Activated T-cell treated with anti-CD3 and anti-CD28 coated beads for 1 hour (primary cell): ENCODE measurements around the gene DCHS1.
A peak's percentile ranks its signal among the peaks of the same experiment; 100 is the strongest.

ENCODE experiments used
- DNase-seq: peaks from one replicate; pipeline ENCODE4 v3.0.0-alpha.2; 2020; ENCODE audit warnings: low read depth

Gene DCHS1

DNA sequence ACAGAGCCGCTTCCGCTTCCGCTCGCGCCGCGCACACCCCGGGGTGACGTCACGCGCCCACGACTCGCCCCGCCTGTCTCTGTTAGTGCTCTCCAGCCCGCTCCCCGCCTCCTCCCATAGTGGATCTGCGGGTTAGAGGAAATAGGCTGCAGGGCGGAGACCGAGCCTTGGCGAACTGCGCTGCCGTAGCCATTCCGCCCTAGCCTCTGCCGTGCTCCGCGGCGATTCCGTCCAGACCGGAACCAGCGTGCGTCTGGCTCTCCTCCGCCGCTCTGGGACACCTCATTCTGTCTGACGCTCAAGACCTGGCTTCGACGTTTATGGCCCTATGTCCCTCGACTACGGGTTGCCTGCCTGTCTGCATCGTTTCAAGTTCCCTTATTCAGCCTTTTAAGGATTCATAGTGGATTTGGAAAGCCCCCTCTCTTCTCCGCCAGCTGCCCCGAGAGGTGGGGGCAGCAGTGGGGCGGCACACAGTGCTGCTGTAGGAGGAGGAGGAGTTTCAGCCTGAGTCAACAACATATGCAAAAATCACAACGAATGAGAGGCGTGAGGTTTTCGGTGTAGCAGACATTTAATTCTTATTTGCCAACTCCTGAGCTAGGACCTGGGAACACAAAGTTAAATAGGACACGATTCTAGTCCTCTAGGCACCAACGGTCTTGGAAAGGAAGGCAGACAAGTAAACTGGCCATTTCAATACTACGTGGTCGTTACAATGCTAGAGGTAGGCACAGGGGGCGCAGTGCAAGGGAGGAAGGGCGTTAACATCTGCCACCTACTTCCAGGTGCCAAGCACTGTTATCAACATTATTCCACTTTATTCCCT, 43.2 kb downstream of the DCHS1 start, which contains the start of gene TAF10:
TSS of gene TAF10 (minus strand) at position 4 of the 829 bp plus-strand sequence. CDS start 27 bp downstream, outside the sequence.
- peak; percentile 94 for DNase-seq

DNA sequence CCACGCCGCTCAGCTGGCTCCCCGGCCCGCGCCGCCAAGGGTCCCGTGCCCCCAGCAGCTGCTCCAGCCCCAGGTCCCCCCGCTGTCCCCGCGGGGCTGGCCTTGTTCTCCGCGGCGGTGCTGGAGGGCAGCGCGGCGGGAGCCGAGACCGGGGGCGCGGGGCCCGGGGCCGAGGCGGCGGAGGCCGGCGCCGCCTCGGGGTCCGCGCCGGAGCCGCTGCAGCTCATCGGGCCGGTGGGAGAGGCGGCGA, 43.7 kb downstream of the DCHS1 start:
- no peak for DNase-seq

DNA sequence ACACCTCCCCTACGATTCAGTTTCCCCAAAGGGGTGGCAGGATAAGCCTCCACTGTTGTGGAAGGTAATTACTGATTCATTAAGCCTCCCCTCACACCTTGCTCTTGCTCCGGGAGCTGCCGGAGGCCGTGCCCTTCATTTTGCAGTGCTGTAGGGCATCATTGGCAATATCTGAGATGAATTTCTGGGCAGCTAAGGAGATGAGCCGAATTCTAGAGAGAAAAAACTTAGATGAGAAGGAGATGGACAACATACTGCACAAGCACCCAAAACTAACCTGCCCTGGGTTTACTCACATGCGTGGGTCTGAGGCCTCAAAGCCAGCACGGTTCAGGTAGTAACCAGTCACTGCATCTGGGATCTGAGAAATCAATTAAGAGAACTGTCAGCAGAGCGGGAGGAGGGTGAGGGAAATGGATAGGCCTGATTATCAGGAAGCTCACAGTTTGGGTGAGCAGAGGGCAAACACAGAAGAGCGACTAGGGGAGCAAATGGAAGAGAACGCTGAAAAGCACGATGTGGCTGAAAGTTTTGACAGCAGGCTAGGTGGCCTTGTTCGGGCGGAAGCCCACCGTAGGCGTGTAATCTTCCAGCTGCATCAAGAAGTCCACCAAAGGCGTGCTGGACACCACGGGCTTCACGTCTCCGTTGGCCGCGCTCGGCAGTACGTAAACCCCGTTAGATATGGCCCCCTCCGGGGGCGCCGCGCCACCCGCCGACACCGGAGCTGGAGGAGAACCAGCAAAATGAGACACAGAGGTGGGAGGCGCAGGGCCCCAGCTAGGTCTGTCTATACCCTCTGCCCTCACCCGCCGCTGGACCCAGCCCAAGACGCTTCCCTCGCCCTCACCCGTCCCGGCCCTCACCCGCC, 44.3 kb downstream of the DCHS1 start:
- DNase-seq: peak; percentile 36

DNA sequence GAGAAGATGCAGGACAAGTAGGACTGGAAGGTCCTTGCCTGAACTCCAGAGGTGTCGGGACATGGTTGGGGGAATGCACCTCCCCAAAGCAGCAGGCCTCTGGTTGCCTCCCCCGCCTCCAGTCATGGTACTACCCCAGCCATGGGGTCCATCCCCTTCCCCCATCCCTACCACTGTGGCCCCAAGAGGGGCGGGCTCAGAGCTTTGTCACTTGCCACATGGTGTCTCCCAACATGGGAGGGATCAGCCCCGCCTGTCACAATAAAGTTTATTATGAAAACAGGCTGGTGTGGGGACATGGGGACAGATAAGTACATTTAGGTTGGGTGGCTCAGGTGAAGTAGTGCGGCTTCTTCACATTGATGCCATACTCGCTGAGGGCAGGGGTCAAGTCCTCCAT, 45.0 kb downstream of the DCHS1 start:
- no peak for DNase-seq

DNA sequence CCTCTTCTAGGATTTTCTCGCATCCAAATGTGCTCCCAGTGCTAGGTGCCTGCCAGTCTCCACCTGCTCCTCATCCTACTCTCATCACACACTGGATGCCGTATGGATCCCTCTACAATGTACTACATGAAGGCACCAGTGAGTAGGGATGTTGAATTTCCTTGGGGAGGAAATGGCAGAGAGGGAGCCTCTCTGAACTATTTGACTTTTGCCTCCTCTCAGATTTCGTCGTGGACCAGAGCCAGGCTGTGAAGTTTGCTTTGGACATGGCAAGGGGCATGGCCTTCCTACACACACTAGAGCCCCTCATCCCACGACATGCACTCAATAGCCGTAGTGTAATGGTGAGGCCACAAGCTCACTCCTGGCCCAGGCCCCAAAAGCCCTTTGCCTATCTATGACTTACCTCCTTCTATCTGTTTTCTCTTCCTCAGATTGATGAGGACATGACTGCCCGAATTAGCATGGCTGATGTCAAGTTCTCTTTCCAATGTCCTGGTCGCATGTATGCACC, 46.0 kb downstream of the DCHS1 start:
- DNase-seq: no peak

DNA sequence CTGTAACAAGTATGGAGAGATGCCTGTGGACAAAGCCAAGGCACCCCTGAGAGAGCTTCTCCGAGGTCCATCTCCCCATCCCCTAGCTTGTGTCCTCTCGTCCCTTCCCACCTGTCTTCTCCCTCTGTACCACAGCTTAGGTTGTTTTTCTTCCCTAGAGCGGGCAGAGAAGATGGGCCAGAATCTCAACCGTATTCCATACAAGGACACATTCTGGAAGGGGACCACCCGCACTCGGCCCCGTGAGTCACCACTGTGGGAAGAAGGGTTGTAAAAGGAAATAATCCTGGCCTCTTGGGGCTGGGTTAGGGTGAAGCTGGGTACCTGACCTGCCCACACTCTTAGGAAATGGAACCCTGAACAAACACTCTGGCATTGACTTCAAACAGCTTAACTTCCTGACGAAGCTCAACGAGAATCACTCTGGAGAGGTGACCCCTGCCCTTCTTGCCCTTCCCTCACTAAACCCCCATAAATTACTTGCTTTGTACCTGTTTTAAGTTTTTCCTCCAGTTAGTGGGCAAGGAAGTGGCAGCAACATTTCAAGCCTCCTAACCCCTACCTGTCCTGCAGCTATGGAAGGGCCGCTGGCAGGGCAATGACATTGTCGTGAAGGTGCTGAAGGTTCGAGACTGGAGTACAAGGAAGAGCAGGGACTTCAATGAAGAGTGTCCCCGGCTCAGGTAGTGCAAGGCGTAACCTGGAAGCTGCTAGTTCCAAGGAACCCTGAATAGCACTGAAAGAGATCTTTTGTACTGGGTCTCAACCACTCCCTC, 46.7 kb downstream of the DCHS1 start:
- no peak for DNase-seq

DNA sequence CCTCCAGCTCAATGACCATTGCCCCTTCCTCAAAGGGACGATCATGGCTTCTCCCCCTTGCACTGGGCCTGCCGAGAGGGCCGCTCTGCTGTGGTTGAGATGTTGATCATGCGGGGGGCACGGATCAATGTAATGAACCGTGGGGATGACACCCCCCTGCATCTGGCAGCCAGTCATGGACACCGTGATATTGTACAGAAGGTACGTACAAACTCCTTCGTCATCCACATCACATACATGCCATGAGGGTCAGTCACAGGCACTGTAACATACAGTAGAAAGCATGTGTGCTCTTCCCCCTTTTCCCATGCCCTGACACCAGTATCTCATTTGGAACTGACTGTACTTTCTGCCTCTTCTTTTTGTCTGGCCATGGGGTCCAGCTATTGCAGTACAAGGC, 47.6 kb downstream of the DCHS1 start:
- no peak for DNase-seq

DNA sequence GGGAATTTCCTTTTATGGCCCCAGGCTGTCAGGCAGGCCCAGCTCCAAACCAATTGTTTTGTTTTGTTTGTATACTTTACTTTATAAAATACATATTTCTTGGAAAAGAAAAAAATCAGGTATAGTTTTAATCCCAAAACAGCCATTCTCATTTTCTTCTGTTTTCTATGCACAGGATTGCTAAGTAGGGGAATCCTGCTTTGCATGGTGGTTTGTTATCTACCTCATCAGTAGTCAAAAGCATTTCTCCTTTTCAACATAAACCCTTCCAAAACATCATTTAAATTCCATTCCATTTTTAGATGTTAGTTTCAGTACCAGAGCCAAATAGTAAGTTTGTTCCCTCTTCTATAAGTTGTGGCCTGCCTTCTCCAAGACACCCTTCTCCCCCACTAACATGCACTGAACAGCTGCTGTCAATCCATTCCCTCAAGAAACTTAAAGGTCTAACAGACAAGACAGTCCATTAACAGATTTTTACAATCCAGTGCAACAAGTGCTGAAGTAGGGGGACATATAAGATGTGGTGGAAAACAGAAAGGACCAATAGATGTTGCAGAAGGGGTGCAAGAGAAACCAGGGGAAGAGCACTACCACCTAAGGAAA, 48.3 kb downstream of the DCHS1 start:
- no peak for DNase-seq

DNA sequence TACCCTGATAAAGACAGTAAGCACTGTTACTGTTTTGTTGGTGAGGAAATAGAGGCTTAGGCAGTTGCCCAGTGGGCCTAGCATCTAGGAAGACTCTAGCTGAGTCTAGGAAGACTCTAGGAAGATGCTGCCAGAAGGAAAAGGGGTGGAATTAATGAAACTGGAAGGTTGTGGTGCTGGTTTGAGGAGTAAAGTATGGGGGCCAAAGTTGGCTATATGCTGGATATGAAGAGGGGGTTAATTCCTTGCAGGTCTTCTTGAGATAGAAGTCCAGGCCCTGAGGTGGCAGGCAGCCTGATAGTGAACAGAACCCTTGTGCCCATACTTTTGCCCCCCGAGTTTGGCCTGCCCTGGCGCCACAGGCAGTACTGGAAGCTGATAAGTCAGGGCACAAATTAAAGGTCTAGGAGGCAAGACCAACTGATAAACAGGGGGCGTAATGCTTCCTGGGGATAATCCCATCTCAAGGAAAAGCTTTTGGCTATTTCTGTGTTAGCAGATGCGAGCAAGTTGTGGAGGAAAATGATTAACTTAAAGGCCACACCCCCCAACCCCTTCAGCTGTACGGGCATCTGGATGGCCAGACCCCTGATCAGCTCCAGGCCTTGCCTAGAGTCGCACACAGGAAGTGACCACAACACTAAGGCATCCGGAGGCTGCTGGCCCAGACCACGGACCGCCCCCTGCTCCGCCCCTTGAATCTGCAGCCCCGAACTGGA, 49.0 kb downstream of the DCHS1 start:
- peak; percentile 29 for DNase-seq

DNA sequence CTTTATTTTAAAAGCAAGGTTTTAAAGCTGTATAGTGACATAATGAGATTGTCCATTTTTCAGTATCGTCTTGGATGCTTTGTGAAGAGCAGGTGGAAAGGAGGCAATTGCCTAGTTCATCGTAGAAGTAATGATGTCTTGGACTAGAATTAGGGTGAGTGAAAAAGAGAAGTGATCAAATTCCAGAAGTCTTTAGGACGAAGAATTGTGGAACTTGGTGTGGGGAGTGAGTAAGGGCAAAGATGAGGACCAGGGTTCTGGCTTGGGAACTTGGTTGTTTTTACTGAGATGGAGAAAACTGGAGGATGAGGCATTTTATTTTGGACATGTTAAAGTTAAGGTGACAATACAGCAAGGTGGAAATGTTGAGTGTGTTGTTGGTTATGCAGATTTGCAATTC, 50.8 kb downstream of the DCHS1 start:
- DNase-seq: no peak

DNA sequence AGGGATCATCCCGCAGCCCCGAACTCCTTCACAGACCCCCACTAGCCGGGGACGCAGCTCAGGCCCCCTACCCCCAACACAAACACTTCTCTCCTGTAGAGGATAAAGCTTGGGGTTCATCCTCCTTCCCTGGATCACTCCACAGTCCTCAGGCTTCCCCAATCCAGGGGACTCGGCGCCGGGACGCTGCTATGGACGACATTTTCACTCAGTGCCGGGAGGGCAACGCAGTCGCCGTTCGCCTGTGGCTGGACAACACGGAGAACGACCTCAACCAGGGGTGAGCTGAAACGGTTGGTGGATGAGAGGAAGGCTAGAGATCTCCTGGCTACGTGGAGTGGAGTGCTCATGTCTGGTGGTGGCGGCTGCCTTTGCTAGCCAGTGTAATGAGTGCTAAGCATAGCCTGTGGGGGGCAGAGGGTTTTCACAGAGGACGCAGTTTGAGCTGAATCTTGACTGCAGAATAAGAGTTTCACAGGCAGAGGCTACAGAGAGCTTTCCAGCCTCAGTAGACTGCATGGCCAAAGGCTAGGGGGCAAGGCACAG, 51.5 kb downstream of the DCHS1 start:
- DNase-seq: peak; percentile 44

DNA sequence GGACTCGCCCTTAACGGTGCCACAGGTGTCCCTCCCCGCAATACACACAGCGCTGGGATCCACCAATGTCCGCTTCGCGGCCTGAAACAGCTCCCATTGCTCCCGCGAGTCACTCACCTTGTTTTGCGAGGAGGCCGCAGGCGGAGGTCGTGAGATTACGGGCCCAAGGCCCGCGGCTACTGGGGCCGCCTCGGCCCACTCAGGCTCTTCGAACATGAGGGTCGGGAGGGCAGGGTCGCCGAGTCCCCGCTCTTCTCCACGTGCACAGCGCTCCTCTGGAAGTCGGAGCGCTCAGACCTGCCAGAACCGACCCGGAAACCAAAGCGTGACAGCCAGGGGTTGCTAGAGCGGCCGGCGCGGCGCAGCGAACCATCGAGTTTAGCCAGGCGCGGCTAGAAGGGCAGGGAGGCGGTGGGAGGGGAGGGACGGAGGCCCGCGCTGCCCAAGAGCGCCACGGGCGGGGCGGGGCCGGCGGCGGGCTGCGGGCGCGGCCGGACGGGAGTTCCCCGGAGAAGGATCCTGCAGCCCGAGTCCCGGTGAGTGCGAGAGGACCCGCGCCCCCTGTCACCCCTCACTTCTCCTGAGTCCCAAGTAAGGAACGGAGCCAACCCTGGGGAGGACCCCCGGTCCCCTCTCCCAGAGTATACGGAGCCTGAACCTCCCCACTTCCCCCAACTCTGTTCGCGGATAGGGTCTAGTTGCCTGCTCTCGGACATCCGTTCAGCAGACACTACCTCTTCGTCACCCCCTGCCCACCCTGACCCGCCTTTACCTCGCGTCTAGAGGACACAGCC, 52.1 kb downstream of the DCHS1 start, which contains the start of the genes ILK and RRP8:
TSS of gene ILK (plus strand) at position 488 of the 794 bp plus-strand sequence. CDS start 498 bp downstream, outside the sequence.
TSS of gene RRP8 (minus strand) at position 330 of the 794 bp plus-strand sequence. CDS start at position 216, 114 bp downstream.
- peak; percentile 80 for DNase-seq

DNA sequence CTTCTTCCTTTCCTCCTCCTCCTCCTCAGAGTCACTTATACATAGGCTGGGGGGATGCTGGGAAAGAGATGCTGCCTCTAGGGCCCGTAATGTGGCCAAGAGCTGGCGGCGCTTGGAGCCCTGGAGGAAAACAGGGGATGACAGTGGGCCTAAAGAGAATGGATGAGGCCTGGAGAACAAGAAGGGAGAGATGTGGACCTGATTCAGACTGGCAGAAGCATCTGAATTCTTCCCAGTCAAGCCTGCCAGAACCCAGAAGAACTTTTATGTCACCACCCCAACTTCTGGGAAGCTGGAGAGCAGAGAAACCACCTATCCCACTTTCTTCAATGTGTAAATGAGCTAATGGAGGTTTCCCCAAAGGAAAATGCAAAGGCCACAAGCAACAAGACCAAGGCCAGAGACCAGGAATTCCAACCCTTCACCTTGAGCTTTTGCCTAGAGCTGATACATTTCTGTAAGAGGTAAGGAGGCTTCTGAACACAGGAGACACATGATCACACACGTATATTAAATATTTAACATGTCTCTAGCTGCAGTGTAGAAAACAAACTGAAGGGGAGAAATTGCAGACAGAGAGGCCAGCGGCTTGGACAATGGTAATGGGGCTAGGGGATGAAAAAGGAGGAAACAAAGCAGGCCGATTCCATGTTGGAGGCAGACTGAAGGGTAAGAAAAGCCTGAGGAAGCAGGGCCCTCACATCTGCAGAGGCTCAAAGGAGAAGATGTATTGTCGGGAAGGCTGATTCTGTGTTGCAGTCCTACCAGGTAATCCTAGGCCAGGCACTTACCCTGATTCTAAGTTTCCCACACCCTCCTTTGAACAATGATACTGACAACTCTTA, 53.3 kb downstream of the DCHS1 start:
- DNase-seq: no peak

DNA sequence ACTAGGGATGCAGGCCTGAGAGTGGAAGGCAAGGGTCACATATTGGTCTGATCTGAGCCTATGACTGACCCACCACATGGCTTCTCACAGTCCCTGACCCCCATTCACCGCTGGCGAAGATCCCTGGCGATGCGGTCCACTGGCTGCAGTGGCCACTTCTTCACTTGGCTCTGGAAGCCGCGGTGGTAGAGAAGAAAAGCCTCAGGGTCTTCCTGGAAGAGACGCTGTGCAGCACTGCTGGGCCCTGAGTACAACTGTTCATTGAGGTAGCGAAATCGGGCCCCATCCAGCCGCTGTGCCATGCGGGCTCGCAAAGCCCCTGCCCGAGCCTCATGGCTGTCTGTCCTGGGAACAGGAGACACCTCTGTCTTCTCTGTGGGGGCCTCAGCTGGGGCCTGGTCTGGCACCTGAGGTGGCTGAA, 54.6 kb downstream of the DCHS1 start:
- DNase-seq: no peak

DNA sequence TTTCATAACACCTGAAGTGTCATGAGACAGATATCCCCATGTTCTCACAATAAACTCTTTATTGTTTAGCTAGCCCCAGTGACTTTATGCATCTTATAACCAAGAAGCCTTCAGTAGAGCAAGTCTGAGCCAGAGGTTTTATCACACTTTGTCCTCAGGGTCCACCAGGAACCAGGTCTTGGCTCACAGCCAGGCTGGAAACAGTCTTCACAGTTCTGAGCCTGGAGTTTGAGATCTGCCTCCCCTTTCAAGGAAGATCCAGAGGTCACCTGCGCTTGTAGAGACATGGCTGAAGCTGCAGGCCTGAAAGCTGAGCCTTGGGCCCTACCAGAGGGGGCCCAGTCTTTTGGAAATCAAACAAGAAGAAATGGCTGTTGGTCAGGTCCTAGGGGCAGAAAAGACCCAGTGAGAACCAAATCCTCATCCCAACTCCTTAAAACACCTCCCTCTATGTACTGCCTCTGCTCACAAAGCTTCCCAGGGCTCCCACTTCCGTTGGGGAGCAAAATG, 55.7 kb downstream of the DCHS1 start:
- DNase-seq: no peak

DNA sequence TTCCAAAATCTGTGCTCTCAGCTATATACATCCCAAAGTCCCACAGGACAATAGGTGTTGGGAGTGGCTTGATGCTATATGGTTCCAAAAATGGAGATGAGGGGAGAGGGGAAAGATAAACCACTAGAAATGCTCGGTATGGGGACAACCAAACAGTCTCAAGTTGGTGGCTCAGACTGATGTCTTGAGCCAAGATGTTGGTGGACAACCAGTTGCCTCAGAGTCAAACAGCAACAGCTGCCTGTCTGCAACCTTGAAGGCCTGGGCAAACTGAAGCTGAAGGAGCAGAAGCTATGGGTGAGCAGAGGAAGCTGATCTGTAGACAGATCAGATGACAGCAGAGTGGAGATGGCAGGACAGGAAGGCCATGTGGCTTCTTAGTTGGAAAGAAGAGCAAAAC, 56.2 kb downstream of the DCHS1 start:
- DNase-seq: no peak

DNA sequence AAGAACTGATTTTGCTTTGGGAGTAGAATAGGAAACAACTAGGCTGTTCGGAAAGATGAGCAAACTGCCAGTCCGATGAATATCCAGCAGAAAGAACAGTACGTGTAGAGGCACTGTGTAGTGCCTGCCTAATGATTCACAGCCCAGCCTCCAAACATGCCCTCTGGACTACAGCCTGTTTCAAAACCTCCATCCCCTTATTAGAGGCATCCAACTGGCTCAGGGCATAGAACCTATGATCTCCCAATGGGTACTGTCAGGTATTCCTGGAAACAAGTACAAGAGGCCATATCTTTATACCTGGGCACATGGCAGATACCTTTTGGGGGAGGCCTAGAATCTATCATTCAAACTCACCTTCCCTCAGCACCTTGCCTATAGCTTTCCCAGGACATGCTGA, 57.1 kb downstream of the DCHS1 start:
- DNase-seq: no peak

DNA sequence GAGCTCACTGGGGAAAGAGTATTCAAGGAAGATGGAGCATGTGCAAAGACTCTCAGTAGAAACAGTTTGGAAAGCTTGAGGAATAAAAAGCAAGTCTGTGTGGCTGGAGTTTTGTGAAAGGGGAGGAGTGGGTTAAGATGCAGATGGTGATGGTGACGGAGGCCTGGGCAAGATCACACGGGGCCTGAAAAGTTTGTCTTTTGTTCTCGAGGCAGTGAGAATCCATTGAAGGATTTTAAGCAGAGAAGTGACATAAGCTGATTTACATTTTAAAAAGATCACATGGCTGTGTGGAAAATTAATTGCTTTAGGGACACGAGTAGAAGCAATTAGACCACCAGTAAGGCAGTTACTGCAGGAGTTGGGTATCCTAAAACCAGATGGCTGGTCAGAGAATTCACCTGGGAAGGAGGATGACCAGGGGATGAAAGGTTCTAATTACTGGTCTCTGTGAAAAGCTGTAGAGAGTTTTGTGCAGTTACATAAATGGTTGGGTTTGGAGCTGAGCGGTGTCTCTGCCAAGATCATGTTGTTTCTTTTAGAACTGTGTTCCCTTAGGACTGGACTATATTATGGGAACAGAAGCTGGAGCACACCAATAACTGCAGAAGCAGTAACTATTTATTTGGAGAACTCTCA, 59.3 kb downstream of the DCHS1 start:
- no peak for DNase-seq
